GM19463 (cell line): Measurements from ENCODE around the gene RSKR.
A peak's percentile ranks its signal among the peaks of the same experiment; 100 is the strongest.
"Not testable (repeated sequence)": the region's sequence is repeated elsewhere in the genome, so short reads cannot be mapped to it uniquely, and the experiment has no call there.

ENCODE experiments used
- ATAC-seq: cut with Tn5 transposase; IDR thresholded peaks from one replicate; pipeline ENCODE4 v1.9.1; 2021; ENCODE audit warnings: mild to moderate bottlenecking, moderate library complexity; ENCODE audit not compliant: unreplicated experiment

The RSKR gene

DNA sequence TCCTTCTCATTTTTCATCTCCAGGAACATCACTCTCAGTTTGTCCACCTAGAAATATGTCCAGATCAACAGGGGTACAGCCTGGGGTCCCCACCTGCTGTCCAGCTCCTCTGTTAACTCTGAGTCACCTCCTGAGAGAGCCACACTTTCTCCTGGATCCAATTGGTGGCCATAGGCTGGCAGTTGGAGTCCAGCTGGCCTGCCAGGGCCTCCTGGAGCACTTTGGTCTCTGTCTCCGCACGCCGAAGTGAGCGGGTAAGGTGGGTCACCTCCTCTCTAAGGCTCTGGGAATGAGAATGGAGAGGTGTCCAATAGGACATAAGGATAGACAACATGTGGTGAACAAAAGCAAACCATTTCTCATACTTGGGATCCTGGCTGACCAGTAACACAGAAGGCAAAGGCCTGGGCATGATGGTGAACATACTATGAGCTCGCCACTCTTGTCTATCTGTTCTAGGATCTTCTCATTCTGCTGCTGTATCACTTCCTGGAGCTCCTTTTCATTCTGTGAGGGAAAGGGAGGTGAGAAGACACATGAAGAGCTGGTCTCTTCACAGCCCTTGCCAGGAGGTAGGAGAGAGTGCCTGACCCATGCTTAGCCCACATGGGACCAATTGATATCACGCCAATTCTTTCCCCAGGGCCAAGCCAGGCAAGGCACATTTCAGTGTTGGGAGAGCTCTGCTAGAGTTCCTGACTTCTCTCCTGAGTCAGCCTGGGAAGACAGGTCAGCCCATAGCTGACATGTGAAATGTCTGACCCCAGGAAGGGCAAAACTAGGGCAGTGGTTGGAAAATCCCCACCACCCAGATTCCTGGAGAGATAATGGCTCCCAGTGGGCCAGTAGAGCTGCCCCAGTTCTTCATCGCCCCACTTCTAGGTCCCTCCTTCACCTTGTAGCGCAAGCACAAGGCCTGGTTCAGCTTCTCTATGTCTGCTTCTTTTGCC, 35.5 kb downstream of the RSKR start:
- ATAC-seq, result no peak

DNA sequence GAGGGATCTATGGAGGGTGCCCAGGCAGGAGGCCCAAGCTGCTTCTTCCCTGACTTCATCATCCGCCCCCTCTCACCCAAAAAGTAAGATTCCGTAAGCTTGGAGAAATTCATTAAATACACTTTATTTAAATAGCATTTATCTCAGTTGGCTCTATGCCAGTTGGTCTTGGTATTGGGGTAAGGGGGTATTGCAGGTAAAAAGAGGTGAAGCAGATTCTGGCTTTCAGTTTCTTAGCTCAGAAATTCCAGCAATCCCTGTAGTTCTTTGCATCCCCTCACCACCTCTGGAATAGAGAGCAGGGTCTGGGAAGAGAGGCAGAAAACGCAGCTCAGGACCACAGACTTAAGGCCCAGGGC, 36.5 kb downstream of the RSKR start:
- ATAC-seq, result no peak

DNA sequence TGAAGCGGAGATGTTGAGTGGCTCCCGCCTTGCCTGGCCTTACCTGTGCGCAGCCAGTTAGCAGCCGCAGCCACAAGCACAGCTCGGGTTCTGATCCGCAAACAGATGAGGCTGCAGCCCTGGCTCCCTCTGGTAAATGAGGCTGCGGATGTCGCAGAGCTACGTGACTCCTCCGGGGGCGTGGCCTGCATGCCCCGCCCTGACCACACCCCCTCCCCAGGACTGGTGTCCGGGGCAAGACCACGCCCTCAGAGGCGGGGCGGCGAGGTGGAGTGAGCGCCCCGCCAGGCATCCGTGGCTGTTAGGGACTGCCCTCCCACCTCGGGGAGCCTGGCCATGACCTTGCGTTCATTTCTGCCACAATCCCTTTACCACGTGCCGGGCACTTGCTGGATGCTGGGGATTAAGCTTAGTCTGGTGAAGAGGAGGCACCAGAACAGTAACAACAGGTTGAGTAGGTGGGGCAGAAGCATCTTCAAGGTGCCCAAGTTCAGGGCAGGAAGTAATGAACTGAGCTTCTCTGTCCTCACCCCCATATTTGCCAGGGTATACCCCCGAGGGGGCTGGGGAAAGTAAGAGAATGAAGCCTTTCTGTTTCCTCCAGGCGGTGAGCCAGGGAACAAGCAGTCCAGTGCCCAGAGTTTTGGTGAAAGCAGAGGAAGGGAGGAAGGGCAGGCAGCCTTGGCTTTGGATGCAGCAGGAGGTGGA, 37.1 kb downstream of the RSKR start, which contains the start of gene ALDOC:
TSS of gene ALDOC (minus strand) at position 138 of the 708 bp plus-strand sequence. CDS start 1,363 bp downstream, outside the sequence.
- peak; percentile 91 for ATAC-seq

DNA sequence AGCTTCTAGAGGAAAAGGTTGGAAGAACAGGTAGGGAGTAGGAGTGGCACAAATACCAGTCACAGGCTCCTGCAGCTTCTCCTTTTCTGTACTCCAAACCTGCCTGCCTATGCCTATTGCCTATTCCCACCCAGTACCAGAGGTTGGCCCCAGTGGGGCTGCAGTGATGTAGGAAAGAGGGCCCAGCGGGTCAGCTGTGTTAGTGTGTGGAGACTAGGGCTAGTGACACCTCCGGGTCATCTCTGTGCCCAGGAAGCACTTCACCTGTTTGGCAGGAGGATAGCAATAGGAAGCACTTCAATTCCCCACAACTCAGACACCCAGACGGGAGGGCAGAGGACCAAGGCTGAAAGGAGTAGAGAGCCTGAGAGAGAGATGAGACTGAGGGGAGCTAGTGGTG, 38.0 kb downstream of the RSKR start:
- not testable (repeated sequence) for ATAC-seq

DNA sequence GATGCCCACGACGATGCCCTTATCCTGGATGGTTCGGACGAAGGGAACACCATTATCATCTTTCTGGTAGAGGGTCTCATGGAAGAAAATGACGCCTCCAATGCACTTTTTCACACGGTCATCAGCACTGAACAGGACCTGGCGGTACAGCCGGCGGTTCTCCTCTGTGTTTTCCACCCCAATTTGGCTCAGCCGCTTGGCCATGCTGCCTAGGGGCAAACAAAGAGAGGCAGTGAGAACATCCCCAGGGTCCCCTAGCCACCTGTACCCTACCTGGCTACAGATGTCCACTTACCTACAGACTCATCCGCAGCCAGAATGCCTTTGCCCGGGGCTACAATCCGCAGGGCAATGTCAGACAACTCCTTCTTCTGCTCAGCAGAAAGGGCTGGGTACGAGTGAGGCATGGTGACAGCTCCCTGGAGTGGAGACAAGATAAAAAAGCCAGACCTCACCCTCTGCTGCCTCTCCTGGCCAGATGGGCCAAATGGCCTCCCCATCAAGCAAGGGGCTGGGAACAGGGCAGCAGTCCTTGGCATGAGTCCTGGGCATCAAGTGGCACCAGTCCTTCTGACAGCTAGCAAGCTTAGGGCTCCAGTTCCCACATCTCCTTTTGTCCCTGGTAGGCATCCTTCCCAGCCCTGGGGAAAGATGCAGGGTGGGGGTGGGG, 38.7 kb downstream of the RSKR start:
- ATAC-seq, result no peak

DNA sequence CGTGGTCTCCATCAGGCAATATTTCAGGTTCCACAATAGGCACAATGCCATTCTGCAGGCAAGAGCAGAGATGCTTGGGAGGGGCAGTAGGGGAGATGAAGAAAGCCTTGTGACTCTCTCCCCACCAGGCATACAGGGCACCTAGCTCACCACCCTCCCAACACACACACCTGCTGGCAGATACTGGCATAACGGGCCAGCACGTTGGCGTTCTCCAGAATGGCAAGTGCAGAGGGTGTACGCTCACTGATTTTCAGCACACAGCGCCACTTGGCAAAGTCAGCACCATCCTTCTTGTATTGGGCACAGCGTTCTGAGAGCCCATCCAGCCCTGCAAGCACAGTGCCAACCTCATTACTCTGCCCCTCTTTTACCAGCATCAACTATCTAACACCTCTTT, 39.5 kb downstream of the RSKR start:
- no peak for ATAC-seq

DNA sequence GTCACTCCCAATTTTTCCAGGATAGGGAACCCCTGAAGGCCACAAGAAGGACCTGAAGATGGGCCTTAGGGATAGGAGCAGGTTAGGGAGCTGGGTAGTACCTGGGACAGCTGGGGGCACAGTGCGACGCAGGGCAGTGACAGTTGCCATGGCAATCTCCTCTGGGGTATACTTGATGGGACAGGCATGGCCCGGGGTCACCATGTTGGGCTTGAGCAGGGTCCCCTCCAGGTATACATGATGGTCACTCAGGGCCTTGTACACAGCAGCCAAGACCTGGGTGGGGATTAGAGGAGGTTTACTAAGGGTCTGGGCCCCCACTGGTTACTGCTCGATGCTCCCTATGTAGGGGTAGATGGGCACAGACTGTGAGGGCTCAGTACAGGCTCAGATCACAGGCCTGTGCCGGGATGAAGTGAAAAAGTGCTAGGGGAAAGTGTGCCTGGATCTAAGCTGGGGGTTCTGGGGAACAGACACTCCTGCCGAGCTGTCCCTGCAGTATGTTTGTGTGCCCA, 40.0 kb downstream of the RSKR start:
- ATAC-seq, result no peak

DNA sequence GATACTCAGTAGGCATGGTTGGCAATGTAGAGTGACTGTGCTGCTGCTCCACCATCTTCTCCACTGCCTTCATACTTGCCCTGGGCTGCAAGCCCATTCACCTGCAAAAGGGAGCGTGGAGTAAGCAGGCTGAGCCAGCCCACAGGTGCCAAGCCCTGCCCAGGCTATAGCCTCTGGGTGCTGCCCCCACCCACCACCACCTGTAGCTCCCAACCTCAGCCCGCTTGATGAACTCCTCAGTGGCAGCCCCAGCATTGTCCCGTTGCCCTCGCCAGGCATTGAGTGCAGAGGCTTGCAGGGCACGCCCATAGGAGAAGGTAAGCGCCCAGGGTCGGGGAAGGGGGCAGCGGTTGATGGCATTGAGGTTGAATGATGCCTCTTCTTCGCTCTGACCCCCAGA, 40.5 kb downstream of the RSKR start:
- no peak for ATAC-seq

DNA sequence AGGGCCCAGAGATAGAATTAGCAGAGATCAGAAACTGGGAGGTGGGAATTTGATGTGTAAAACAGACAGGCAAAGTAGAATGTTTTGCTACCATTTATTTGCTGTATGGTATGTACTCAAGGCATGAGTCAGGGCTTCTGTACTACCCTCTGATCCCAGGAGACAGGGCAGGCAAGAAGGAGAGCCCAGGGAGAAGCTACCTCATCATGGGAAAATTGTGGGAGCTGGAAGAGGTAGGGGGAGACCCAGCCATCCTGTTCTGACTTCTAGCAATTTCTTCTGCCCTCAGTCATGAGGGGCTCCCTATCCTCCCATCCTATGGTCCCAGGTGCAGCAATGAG, 41.0 kb downstream of the RSKR start:
- no peak for ATAC-seq

DNA sequence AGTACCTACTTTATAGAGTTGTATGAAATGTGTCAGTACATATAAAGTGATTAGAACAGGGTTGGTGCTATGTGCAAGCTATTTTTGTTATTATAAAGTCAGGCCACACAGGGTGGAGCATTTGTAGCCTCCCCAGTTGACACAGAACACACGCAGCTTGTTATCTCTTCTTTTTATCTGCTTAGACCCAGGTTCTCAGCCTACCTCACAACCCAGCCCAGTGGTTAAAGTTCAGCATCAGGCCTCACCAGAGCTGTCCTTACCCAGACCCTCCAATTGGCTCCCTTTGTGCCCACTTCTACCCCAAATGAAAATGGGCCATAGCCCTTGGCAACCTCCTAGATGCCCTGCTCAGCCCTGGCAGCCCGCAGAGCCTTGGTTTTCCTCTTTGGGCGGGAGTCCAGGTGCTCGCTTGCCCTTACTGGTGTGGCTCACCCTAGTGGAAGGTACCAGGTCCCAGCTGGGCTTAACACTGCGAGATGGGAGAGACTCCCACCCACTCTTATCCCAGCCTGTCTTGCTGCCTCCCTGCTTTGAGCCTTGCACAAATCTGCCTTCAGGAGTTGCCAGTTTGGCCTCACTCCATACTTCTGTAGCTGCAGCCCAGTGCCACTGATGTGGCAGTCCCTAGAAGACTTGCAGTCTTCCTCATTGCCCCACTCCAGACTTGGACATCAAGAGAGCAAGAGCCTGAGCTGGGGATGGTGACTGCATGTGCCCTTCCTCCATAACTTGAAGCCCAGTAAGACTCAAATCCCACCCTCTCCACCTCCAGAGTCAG, 41.5 kb downstream of the RSKR start:
- ATAC-seq, result no peak

DNA sequence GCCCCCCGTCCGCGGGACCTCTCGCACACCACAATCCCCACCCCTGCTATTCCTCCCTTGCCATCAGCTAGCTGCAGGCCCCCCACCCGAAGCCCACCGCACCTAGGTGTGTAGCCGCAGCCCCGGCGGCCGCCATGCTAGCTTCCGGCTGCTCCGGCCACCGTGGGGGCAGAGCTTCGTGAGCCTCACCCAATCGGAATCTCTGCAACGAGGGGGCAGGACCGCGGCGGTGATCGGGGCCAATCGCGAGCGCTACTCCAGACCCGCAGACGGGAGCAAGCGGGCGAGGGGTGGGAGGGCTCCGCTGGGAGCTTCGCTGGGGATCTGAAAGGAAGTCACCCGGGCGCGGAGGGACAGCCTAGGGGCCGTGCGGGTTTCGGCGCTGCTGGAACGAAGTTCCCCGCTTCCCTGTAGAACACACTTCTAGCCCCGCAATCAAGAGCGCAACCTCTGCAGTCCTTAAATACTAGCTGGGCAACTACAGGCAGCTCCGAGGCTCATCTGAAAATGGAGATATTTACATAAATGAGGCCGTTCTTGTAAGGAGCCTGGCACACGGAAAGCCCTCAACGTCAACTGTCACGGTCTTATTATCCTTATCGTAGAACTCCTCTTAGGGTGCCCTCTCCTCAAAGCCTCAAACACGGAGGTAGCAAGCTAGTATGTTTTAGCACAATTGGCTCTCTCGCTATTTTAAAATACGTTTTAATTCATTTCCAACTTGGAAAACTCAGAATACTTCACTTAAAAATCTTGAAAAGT, 42.4 kb downstream of the RSKR start, which contains the start of gene PIGS:
TSS of gene PIGS (minus strand) at position 164 of the 762 bp plus-strand sequence. CDS start at position 136, 28 bp downstream.
- peak; percentile 91 for ATAC-seq

DNA sequence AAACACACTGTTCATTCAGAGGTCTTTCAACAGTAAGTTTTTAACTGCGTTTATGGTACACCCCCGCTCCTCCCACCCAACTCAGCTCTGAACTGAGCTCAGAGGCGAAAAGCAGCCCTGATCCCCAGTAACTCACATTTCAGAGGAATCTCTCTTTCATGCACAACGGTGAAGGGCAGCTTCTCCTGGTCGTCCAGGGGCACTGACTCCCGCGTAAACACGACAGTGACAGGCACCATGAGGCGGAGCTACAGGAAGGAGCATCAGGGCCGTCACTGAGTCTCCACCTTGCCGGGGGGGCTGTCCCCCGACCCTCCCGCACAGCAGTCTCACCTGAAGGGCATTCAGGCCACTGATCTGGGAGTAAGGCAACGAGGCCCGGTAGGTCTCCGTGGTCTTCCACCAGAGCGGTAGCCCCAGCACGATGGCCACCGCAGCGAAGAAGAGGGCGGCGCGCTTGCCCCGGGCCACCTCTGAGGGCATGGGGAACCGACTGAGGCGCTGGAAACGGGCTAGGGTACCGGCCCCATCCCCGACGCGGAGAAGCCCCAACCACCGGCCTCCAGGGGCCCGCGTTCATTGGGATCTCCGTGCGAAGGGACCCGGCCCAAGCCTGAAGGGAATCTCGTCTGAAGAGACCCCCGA, 43.1 kb downstream of the RSKR start:
- ATAC-seq, result no peak

DNA sequence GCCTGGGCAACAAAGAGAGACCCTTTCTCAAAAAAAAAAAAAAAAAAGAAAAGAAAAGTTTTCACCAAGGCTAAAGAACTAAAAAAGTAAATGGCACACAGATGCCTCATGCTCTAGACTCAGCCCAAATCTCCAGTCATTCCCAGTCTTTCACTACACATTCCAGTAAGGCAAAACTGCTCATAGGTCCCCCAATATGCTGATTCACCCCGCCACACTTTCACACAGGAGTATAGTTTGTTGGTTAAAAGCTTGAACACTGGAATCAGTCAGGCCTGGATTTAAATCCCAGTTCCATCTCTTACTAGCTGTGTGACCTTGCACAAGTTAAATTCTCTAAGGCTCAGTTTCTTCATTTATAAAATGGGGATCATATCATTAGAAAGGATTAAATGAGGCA, 44.5 kb downstream of the RSKR start:
- ATAC-seq, result no peak

DNA sequence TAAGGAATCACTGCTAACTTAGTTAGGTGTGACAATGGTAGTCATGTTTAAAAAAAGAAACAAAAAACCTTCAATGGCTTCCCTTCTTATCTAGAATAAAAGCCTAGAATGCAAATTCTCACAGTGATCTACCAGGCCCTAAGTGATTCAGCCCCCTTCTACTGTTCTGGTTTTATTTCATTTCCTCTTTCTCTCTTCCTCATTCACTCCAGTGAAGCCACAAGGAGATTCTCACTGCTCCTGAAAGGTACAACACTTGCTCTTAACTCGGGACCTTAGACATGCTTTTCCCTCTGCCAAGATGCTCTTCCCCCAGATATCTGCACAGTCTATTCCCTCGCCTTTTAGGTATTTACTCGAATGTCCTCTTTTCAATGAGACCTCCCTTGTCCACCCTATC, 46.4 kb downstream of the RSKR start:
- no peak for ATAC-seq

DNA sequence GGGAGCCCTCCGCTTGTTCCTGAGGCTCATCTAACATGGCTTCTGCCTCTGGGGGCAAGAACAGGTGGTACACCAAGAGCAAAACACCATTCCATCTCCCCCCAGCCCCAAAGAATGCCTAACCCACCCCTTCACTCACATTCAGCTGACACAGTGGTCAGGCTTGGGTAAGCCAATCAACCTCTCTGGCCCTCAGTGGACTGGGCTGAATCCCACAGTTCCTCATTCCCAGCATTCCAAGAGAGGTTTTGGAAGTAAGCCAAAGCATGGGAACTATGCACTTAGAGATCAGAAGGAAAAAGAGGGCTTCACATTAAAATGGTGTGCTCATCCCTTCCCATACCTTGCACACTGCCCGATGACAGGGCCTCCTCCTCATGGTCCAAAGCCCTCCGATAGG, 50.5 kb downstream of the RSKR start:
- ATAC-seq, result no peak
